Spleen (tissue), 7 donors: ENCODE results near the gene MAT2B.

ENCODE experiments used
- CTCF ChIP-seq, 11 experiments: fragments of 200-600 bp in 7 of 11; fragments of 450-650 bp in 4 of 11; sonication (generic) in 4 of 11; IDR thresholded peaks in 8 of 11; conservative IDR thresholded peaks in 3 of 11; 1 replicate in 7 of 11; 2 replicates in 4 of 11; pipeline versions ENCODE4 v1.4.0 to v1.8.0; 2016 to 2021; ENCODE audit warnings: antibody characterized with exemption in 11 of 11, inconsistent platforms in 4 of 11, mild to moderate bottlenecking in 1 of 11
- POLR2A ChIP-seq, 3 donors: fragments of 450-650 bp; IDR thresholded peaks; one replicate each; pipeline ENCODE4 v1.5.1; 2017; ENCODE audit warnings: antibody characterized with exemption in 3 of 3, mild to moderate bottlenecking in 1 of 3
- POLR2AphosphoS5 ChIP-seq, 3 donors: sonication (generic); formaldehyde crosslinking; IDR thresholded peaks; one replicate each; pipeline ENCODE4 v1.5.1; 2017; ENCODE audit warnings: antibody characterized with exemption in 3 of 3
- donor health status: DM: no; HTN: no; CAD: no; lungs with moderate emphysema.
- donor health status: DM: no; HTN: no; CAD: no.
- donor health status: DM: no; HTN: no; CAD: no.

- TF ChIP-seq CTCF (IDR thresholded peaks at IDR 0.05 in 8 of 11, conservative IDR thresholded peaks at IDR 0.05 in 3 of 11) (no peak), POLR2AphosphoS5 (IDR thresholded peaks at IDR 0.05) (no peak), POLR2A (IDR thresholded peaks at IDR 0.05) (no peak)
These were observed 45.7 kb downstream of the MAT2B start for GRCh38 chr5:163551156-163551555.
